HG03457 (cell line): ENCODE data around the gene SEL1L3.

Experiments used
- ATAC-seq: cut with Tn5 transposase; IDR thresholded peaks from one replicate; pipeline ENCODE4 v1.9.1; 2021; ENCODE audit warnings: moderate number of reproducible peaks; ENCODE audit not compliant: unreplicated experiment

Gene SEL1L3

GRCh38 chr4:25857403-25857802, 5.4 kb downstream of the SEL1L3 start:
- ATAC-seq = no peak

- no peak for ATAC-seq
These were observed 6.0 kb downstream of the SEL1L3 start for GRCh38 chr4:25856756-25857155.

- no peak for ATAC-seq
These were observed 10.7 kb downstream of the SEL1L3 start for GRCh38 chr4:25852103-25852502.

GRCh38 chr4:25847329-25847728, 15.5 kb downstream of the SEL1L3 start:
- ATAC-seq = no peak

GRCh38 chr4:25845841-25846653, 16.7 kb downstream of the SEL1L3 start:
- no peak for ATAC-seq

GRCh38 chr4:25844961-25845712, 17.7 kb downstream of the SEL1L3 start:
- no peak for ATAC-seq

GRCh38 chr4:25843340-25844097, 19.3 kb downstream of the SEL1L3 start:
- ATAC-seq = no peak

GRCh38 chr4:25842229-25842845, 20.5 kb downstream of the SEL1L3 start:
- ATAC-seq = peak; percentile 48

GRCh38 chr4:25839687-25840086, 23.1 kb downstream of the SEL1L3 start:
- no peak for ATAC-seq

- ATAC-seq = no peak
These were observed 23.6 kb downstream of the SEL1L3 start for GRCh38 chr4:25839233-25839632.

- no peak for ATAC-seq
These were observed 24.3 kb downstream of the SEL1L3 start for GRCh38 chr4:25838526-25838925.

GRCh38 chr4:25837107-25837506, 25.7 kb downstream of the SEL1L3 start:
- no peak for ATAC-seq

GRCh38 chr4:25835384-25835783, 27.4 kb downstream of the SEL1L3 start:
- no peak for ATAC-seq

GRCh38 chr4:25834411-25835107, 28.2 kb downstream of the SEL1L3 start:
- ATAC-seq = no peak

- ATAC-seq = no peak
These were observed 32.2 kb downstream of the SEL1L3 start for GRCh38 chr4:25830548-25830947.

- ATAC-seq = no peak
These were observed 34.9 kb downstream of the SEL1L3 start for GRCh38 chr4:25827897-25828296.

GRCh38 chr4:25827373-25827772, 35.4 kb downstream of the SEL1L3 start:
- ATAC-seq = no peak

GRCh38 chr4:25826074-25826752, 36.6 kb downstream of the SEL1L3 start:
- no peak for ATAC-seq

- ATAC-seq = no peak
These were observed 39.2 kb downstream of the SEL1L3 start for GRCh38 chr4:25823632-25824031.

- no peak for ATAC-seq
These were observed 40.9 kb downstream of the SEL1L3 start for GRCh38 chr4:25821899-25822298.
